K562 (cell line): ENCODE measurements around the gene ADM5. TPM values are rescaled to one million over a fixed set of nuclear protein-coding genes. Genes with fewer than 3 reads are reported as not detected.

Experiments
- ASH1L ChIP-seq: fragments of 450-650 bp; IDR thresholded peaks from 2 replicates; pipeline ENCODE4 v1.6.1; 2018; ENCODE audit warnings: borderline replicate concordance, mild to moderate bottlenecking, low read depth; ENCODE audit not compliant: partially characterized antibody
- ATF7 ChIP-seq: fragments of 450-650 bp; IDR thresholded peaks from 2 replicates; pipeline ENCODE4 v1.7.1; 2014; ENCODE audit warnings: mild to moderate bottlenecking, moderate library complexity
- CHAMP1 ChIP-seq: fragments of 450-650 bp; IDR thresholded peaks from 2 replicates; pipeline ENCODE4 v1.6.1; 2016; ENCODE audit warnings: mild to moderate bottlenecking
- CXXC5 ChIP-seq: fragments of 250-450 bp; sonication (Bioruptor Pico); IDR thresholded peaks from 2 replicates; pipeline ENCODE4 v1.8.0; 2022; ENCODE audit warnings: inconsistent platforms, mild to moderate bottlenecking, moderate library complexity
- FOXM1 ChIP-seq, 2 experiments: fragments of 450-650 bp in 1 of 2; sonication (generic) in 1 of 2; formaldehyde crosslinking in 1 of 2; IDR thresholded peaks; 2 replicates each; pipeline versions ENCODE4 v1.6.1 to v1.9.0; 2017 to 2022; ENCODE audit warnings: low read depth in 2 of 2, mild to moderate bottlenecking in 2 of 2, missing genetic modification reagents in 1 of 2, moderate library complexity in 1 of 2
- KAT8 ChIP-seq: fragments of 450-650 bp; IDR thresholded peaks from 2 replicates; pipeline ENCODE4 v1.6.1; 2016; ENCODE audit warnings: low read depth, mild to moderate bottlenecking
- POLR2AphosphoS2 ChIP-seq: IDR thresholded peaks from 2 replicates; pipeline ENCODE4 v1.6.1; 2012; ENCODE audit warnings: low read length, improper control_type of control experiment
- PREB ChIP-seq: sonication (generic); formaldehyde crosslinking; IDR thresholded peaks from 2 replicates; pipeline ENCODE4 v1.8.1; 2023; ENCODE audit warnings: mild to moderate bottlenecking, missing genetic modification reagents
- SIN3A ChIP-seq, 2 experiments: fragments of 150-350 bp in 1 of 2; IDR thresholded peaks; 2 replicates each; pipeline ENCODE4 v1.6.1; 2011 to 2016; ENCODE audit warnings: borderline replicate concordance in 2 of 2, low read depth in 2 of 2, low read length in 2 of 2, mild to moderate bottlenecking in 2 of 2, moderate library complexity in 2 of 2; ENCODE audit not compliant: control insufficient read depth in 1 of 2
- SMARCC2 ChIP-seq: fragments of 450-650 bp; IDR thresholded peaks from 2 replicates; pipeline ENCODE4 v1.6.1; 2017; ENCODE audit warnings: antibody characterized with exemption, moderate library complexity, mild to moderate bottlenecking, low read depth
- SRF ChIP-seq, 2 experiments: fragments of 250-450, 450-650 bp in 1 of 2; sonication (Bioruptor Pico) in 1 of 2; sonication (generic) in 1 of 2; formaldehyde crosslinking; IDR thresholded peaks; 2 replicates each; pipeline versions ENCODE4 v1.5.0 to v1.5.1; 2020 to 2022; ENCODE audit warnings: mild to moderate bottlenecking in 1 of 2, missing genetic modification reagents in 1 of 2
- ZEB2 ChIP-seq: fragments of 450-650 bp; IDR thresholded peaks from 2 replicates; pipeline ENCODE4 v1.6.1; 2016
- ZFPM2 ChIP-seq: fragments of 250-450 bp; sonication (Bioruptor Pico); IDR thresholded peaks from 2 replicates; pipeline ENCODE4 v1.5.1; 2022; ENCODE audit warnings: mild to moderate bottlenecking
- ZNF23 ChIP-seq: fragments of 250-450 bp; sonication (Bioruptor Pico); IDR thresholded peaks from 2 replicates; pipeline ENCODE4 v1.4.0; 2020; ENCODE audit warnings: mild to moderate bottlenecking
- ZNF407 ChIP-seq: fragments of 450-650 bp; IDR thresholded peaks from 2 replicates; pipeline ENCODE4 v1.6.1; 2016; ENCODE audit warnings: low read depth
- ZSCAN32 ChIP-seq: fragments of 450-650 bp; formaldehyde crosslinking; IDR thresholded peaks from 2 replicates; pipeline ENCODE4 v1.4.0; 2020; ENCODE audit warnings: mild to moderate bottlenecking, moderate library complexity
- polyA plus RNA-seq, 8 experiments: library from polyadenylated mRNA; depleted of rRNA in 4 of 8; stranded (reverse) in 5 of 8; unstranded in 3 of 8; fragments of >200 nt; fragmentation: Nextera tagmentation in 2 of 8; fragmentation: Illumina TruSeq in 1 of 8; extraction: Ambion mirVana in 2 of 8; extraction: Trizol in 1 of 8; gene quantifications; 2 replicates each; pipeline versions ENCODE4 v1.2.1 to v1.2.3, GENCODE V29; 2011 to 2014; ENCODE audit warnings: inconsistent platforms in 1 of 8, missing spikeins in 1 of 8
- total RNA-seq, 7 experiments: library from RNA; depleted of rRNA in 6 of 7; stranded (reverse); fragments of >200 nt in 6 of 7; fragmentation: Illumina TruSeq in 2 of 7; extraction: Trizol in 2 of 7; gene quantifications; 2 replicates each; pipeline versions ENCODE4 v1.2.1 to v1.2.3, GENCODE V29; 2011 to 2021; ENCODE audit warnings: low replicate concordance in 1 of 7

The ADM5 gene
- total and polyA plus RNA-seq, 9 of the 15 experiments (the other 6 are each of a cell fraction or from before 2014, with no cell fraction given): 0.13 to 8.4 (median 2.0) TPM; not detected in 1

- TF ChIP-seq CHAMP1 (no peak), ZFPM2 (CRISPR knock-in tag) (no peak), ZNF407 (no peak), ZSCAN32 (CRISPR knock-in tag) (no peak), CXXC5 (CRISPR knock-in tag) (no peak), KAT8 (no peak), SIN3A (IDR thresholded peaks at IDR 0.05; ENCODE audit: borderline replicate concordance in 2 of 2, control insufficient read depth in 1 of 2, low read depth in 2 of 2, low read length in 2 of 2) (peak in 1 of 2 experiments; percentile 72; a peak in 1 of 4 replicates), PREB (CRISPR knock-in tag) (no peak), ATF7 (peak; percentile 100), ASH1L (peak; percentile 84), SRF (CRISPR knock-in tag; IDR thresholded peaks at IDR 0.05) (no peak), SMARCC2 (no peak), ZEB2 (no peak), FOXM1 (IDR thresholded peaks at IDR 0.05; ENCODE audit: low read depth) (peak; percentile 71), FOXM1 (CRISPR knock-in tag; IDR thresholded peaks at IDR 0.05; ENCODE audit: low read depth) (no peak), ZNF23 (CRISPR knock-in tag) (no peak), POLR2AphosphoS2 (no peak; the same call in 1 of the 2 replicates)
Measured at GRCh38 chr19:49676136-49676783, 13.1 kb upstream of the ADM5 start (continued).
